Keratinocyte (primary cell): ENCODE measurements around the gene TRMT5. TPM values are rescaled to one million over a fixed set of nuclear protein-coding genes. Genes with fewer than 3 reads are reported as not detected.

Experiments used
- DNase-seq: peaks from one replicate; pipeline ENCODE4 v3.0.0-alpha.2; 2011; ENCODE audit warnings: low read depth, missing footprints, low spot score
- FAIRE-seq: peaks from 2 replicates; lab custom pipeline; 2011; peaks lifted over from hg19 to GRCh38; lab: Jason Lieb, UNC
- H2AFZ ChIP-seq: 2 replicates; pipeline ENCODE4 v1.6.0; 2012; ENCODE audit warnings: low read length, control low read depth, inconsistent platforms; ENCODE audit not compliant: control insufficient read depth
- H3K27ac ChIP-seq: 2 replicates; pipeline ENCODE4 v1.5.1; 2011; ENCODE audit warnings: low read length; ENCODE audit not compliant: control insufficient read depth, insufficient read depth
- H3K27me3 ChIP-seq: 3 replicates; pipeline ENCODE4 v1.6.0; 2011; ENCODE audit warnings: low read length; ENCODE audit not compliant: control insufficient read depth, insufficient read depth; ENCODE audit errors: extremely low read depth
- H3K36me3 ChIP-seq, 2 experiments: 2 replicates in 1 of 2; 3 replicates in 1 of 2; pipeline ENCODE4 v1.5.1; 2011; ENCODE audit warnings: low read length in 2 of 2, mild to moderate bottlenecking in 1 of 2; ENCODE audit not compliant: control insufficient read depth in 2 of 2, insufficient read depth in 2 of 2; ENCODE audit errors: extremely low read depth in 1 of 2
- H3K4me1 ChIP-seq: 3 replicates; pipeline ENCODE4 v1.5.1; 2011; ENCODE audit warnings: low read length; ENCODE audit not compliant: control insufficient read depth, insufficient read depth; ENCODE audit errors: extremely low read depth
- H3K4me2 ChIP-seq: 3 replicates; pipeline ENCODE4 v1.6.0; 2011; ENCODE audit warnings: low read depth, low read length; ENCODE audit not compliant: control insufficient read depth, insufficient read depth; ENCODE audit errors: extremely low read depth
- H3K4me3 ChIP-seq, 3 experiments: fragments of 200-600 bp in 1 of 3; sonication (generic) in 1 of 3; 2 replicates in 2 of 3; 3 replicates in 1 of 3; pipeline ENCODE4 v1.5.1; 2011 to 2016; ENCODE audit warnings: low read length in 3 of 3, mild to moderate bottlenecking in 3 of 3, control low read depth in 2 of 3, inconsistent platforms in 1 of 3, low read depth in 1 of 3, mixed read lengths in 1 of 3, mixed run types in 1 of 3, moderate library complexity in 1 of 3; ENCODE audit not compliant: control insufficient read depth in 2 of 3, insufficient read depth in 2 of 3; ENCODE audit errors: extremely low read depth in 1 of 3
- H3K79me2 ChIP-seq: 2 replicates; pipeline ENCODE4 v1.6.0; 2012; ENCODE audit warnings: low read length; ENCODE audit not compliant: control insufficient read depth, insufficient read depth
- H3K9ac ChIP-seq: 3 replicates; pipeline ENCODE4 v1.6.0; 2011; ENCODE audit warnings: low read length; ENCODE audit not compliant: control insufficient read depth, insufficient read depth; ENCODE audit errors: extremely low read depth
- H3K9me1 ChIP-seq: 3 replicates; pipeline ENCODE4 v1.6.0; 2011; ENCODE audit warnings: low read length; ENCODE audit not compliant: control insufficient read depth, insufficient read depth; ENCODE audit errors: extremely low read depth
- H3K9me3 ChIP-seq: 2 replicates; pipeline ENCODE4 v1.5.1; 2012; ENCODE audit warnings: low read depth, low read length; ENCODE audit not compliant: control insufficient read depth
- H4K20me1 ChIP-seq: 3 replicates; pipeline ENCODE4 v1.6.0; 2011; ENCODE audit warnings: low read length; ENCODE audit not compliant: control insufficient read depth, insufficient read depth; ENCODE audit errors: extremely low read depth
- EZH2 ChIP-seq: IDR thresholded peaks from one replicate; pipeline ENCODE4 v1.6.1; 2012; ENCODE audit warnings: inconsistent platforms, mild to moderate bottlenecking, low read length, moderate library complexity
- dilution Hi-C: fragments of 300-500 bp; cut with MboI; formaldehyde crosslinking; loops from one replicate; pipeline ENCODE4 v1.7.0; 2020; ENCODE audit warnings: low sequenced_read_pairs; ENCODE audit not compliant: extremely low pct_ligation_motif_present
- polyA plus RNA-seq, 5 experiments: library from polyadenylated mRNA; depleted of rRNA in 3 of 5; stranded (reverse) in 3 of 5; stranded (forward) in 1 of 5; unstranded in 1 of 5; fragments of >200 nt; gene quantifications; 1 replicate in 1 of 5; 2 replicates in 3 of 5; 3 replicates in 1 of 5; pipeline versions ENCODE4 v1.2.1 to v1.2.3, GENCODE V29; 2011 to 2012; ENCODE audit warnings: missing spikeins in 2 of 5, low read depth in 1 of 5, low replicate concordance in 1 of 5
- TF ChIP-seq, protein P1 (sequence below), 3 experiments: IDR thresholded peaks in 1 of 3; conservative IDR thresholded peaks in 1 of 3; optimal IDR thresholded peaks in 1 of 3; 2 replicates in 2 of 3; 3 replicates in 1 of 3; pipeline versions ENCODE3 to v1.5.1; 2011; ENCODE audit warnings: low read length in 3 of 3, mild to moderate bottlenecking in 3 of 3, moderate library complexity in 2 of 3, control low read depth in 1 of 3, inconsistent platforms in 1 of 3; ENCODE audit not compliant: insufficient read depth in 2 of 3; ENCODE audit errors: extremely low read depth in 1 of 3

Gene TRMT5
- polyA plus RNA-seq, 1 donor (not counting 4 experiments of a cell fraction or from before 2014, with no cell fraction given), result 13.8 TPM

GRCh38 chr14:60945984-60946383 is 34.9 kb downstream of the TRMT5 start:
- H3K4me2 ChIP-seq, result no peak overlapping the region
- H3K27me3 ChIP-seq, result no peaks in the 10 kb centered on the region
- no peaks in the 10 kb centered on the region for H3K9me3 ChIP-seq
- FAIRE-seq (no peak), DNase-seq (no peak)
- H3K4me3 ChIP-seq, result no peak overlapping the region
- H3K79me2 ChIP-seq, result no peaks in the 10 kb centered on the region
- H3K9me1 ChIP-seq, result no peaks in the 10 kb centered on the region
- TF ChIP-seq, protein P1, sequence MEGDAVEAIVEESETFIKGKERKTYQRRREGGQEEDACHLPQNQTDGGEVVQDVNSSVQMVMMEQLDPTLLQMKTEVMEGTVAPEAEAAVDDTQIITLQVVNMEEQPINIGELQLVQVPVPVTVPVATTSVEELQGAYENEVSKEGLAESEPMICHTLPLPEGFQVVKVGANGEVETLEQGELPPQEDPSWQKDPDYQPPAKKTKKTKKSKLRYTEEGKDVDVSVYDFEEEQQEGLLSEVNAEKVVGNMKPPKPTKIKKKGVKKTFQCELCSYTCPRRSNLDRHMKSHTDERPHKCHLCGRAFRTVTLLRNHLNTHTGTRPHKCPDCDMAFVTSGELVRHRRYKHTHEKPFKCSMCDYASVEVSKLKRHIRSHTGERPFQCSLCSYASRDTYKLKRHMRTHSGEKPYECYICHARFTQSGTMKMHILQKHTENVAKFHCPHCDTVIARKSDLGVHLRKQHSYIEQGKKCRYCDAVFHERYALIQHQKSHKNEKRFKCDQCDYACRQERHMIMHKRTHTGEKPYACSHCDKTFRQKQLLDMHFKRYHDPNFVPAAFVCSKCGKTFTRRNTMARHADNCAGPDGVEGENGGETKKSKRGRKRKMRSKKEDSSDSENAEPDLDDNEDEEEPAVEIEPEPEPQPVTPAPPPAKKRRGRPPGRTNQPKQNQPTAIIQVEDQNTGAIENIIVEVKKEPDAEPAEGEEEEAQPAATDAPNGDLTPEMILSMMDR (optimal IDR thresholded peaks at IDR 0.05 in 1 of 3, IDR thresholded peaks at IDR 0.05 in 1 of 3, conservative IDR thresholded peaks at IDR 0.05 in 1 of 3; ENCODE audit: extremely low read depth in 1 of 3, insufficient read depth in 2 of 3, low read length in 3 of 3), result no peak
- TF ChIP-seq EZH2, result no peak
- no peak overlapping the region for H3K27ac ChIP-seq
- H3K4me1 ChIP-seq, result no peaks in the 10 kb centered on the region
- no peak overlapping the region for H3K9ac ChIP-seq
- H4K20me1 ChIP-seq, result no peaks in the 10 kb centered on the region
- H3K36me3 ChIP-seq, result peaks cover 0 to 2% of the 10 kb centered on the region in 2 experiments
- H2AFZ ChIP-seq, result no peak overlapping the region
- dilution Hi-C loops, result no loop called here

GRCh38 chr14:60944204-60944603 is 36.7 kb downstream of the TRMT5 start:
- FAIRE-seq, result peak; percentile 56

More at GRCh38 chr14:60944204-60944603, 36.7 kb downstream of the TRMT5 start:
- Histone ChIP-seq H3K27ac (no peak overlapping the region), H3K9me1 (no peaks in the 10 kb centered on the region), H4K20me1 (no peaks in the 10 kb centered on the region), H3K4me1 (no peaks in the 10 kb centered on the region), H3K36me3 (peaks cover 0 to 2% of the 10 kb centered on the region in 2 experiments), H2AFZ (no peak overlapping the region), H3K9me3 (no peaks in the 10 kb centered on the region), H3K4me3 (no peak overlapping the region), H3K79me2 (no peaks in the 10 kb centered on the region), H3K9ac (no peak overlapping the region), H3K4me2 (no peak overlapping the region), H3K27me3 (no peaks in the 10 kb centered on the region)
- dilution Hi-C loops, result no loop called here
- no peak for DNase-seq
- TF ChIP-seq, protein P1 (optimal IDR thresholded peaks at IDR 0.05 in 1 of 3, IDR thresholded peaks at IDR 0.05 in 1 of 3, conservative IDR thresholded peaks at IDR 0.05 in 1 of 3; ENCODE audit: extremely low read depth in 1 of 3, insufficient read depth in 2 of 3, low read length in 3 of 3), result no peak
- TF ChIP-seq EZH2, result no peak
